SIG-M5 treated with dmso at 0.1 percent for 504 hours (cell line): ENCODE data around the gene LRP4.

ENCODE experiments used
- DNase-seq: peaks from one replicate; lab custom pipeline; 2025; ENCODE audit not compliant: unreplicated experiment; lab: John Stamatoyannopoulos, UW

LRP4 gene

GRCh38 chr11:46918788-46919513, 601 bp upstream of the LRP4 start:
- no peak for DNase-seq

GRCh38 chr11:46917762-46918082, 628 bp downstream of the LRP4 start:
- DNase-seq, result no peak

- DNase-seq, result no peak
Measured at GRCh38 chr11:46917109-46917761, 1.1 kb downstream of the LRP4 start.

GRCh38 chr11:46916286-46917108, 1.9 kb downstream of the LRP4 start:
- DNase-seq, result no peak

DNA sequence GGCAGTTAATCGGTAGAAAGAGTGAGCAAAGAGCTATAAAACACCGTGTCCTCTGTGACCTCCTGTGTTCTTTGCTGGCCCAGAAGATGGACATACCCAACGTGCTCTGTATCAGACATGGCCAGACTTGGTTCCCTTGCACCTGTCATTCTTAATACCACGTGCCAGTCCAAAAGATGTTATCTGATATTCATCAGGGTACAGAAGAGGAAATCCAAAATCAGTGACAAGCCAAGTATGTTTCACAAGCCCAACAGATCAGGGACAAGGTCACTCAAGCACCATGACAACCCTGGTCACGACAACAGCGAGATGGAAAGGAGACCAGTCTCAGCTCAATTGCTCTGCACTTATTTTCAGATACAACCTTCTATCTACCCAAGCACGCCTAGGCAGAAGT, 3.4 kb downstream of the LRP4 start:
- no peak for DNase-seq

GRCh38 chr11:46914363-46914762, 4.0 kb downstream of the LRP4 start:
- no peak for DNase-seq

GRCh38 chr11:46913484-46913883, 4.9 kb downstream of the LRP4 start:
- no peak for DNase-seq

DNA sequence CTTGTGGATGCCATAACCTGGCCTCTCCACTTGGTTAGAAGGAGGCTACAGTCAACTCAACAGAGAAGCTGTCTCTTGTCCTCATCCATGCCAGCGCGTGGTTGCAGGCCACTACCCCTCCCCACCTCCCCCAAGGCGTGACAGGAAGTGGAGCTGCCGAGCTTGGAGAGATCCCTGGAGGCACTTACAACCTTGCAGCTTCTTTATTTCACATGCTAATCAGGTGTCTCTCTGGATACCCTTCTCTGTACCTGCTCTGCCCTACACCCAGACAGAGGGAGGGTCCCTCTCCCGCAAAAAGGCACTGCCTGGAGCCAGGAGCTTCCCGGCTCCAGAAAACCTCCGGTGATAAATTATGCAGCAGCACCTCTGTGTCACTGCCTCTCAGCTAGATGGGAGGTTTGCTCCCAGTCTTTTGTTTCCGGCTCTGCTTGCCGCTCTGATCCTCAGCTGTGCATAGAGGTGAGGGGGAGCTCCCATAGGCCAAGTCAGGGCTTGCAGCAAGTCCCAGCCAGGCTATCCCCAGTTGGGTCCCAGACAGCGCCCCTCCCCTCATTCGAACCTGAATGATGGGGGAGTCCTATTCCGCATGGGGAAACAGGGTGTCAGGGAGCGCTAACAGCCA, 5.7 kb downstream of the LRP4 start:
- no peak for DNase-seq

DNA sequence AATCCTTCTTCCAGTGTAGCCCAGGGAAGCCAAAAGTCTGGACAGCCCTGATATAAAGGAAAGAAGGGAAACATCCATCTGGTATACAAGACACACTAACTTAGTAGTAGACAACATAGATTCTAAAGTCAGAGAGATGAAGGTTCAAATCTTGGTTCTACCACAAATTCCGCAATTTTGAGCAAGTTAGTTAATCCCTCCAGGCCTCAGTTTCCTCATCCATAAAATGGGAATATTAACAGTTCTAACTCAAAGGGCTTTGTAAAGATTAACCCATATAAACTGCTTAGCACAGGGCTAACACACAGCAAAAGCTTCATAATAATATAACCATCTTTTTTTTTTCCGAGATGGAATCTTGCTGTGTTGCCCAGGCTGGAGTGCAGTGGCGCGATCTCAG, 10.7 kb downstream of the LRP4 start:
- DNase-seq, result no peak

- DNase-seq, result no peak
Measured at GRCh38 chr11:46906609-46907041, 11.7 kb downstream of the LRP4 start.

- DNase-seq, result no peak
Measured at GRCh38 chr11:46905806-46906205, 12.5 kb downstream of the LRP4 start.

DNA sequence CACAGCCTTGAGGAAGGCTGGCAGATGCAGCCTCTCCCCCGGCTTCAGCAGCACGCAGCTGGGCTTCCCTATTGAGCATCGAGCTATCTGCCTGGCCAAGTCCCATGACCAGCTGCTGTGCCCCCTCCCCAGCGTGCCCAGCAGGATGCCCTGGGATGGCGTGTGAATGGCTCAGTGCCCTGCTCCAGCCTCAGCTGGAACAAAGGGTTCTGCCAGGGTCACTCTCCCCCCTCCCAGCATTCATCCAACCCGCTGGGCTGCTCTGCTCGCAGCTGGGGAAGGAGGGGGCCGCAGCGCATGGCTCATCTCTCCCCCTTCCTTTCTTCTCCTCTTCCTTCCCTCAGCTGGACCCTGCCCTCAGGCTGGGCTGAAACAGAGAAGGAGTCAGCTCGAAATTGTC, 14.5 kb downstream of the LRP4 start:
- DNase-seq, result no peak

GRCh38 chr11:46902694-46903093, 15.7 kb downstream of the LRP4 start:
- no peak for DNase-seq

DNA sequence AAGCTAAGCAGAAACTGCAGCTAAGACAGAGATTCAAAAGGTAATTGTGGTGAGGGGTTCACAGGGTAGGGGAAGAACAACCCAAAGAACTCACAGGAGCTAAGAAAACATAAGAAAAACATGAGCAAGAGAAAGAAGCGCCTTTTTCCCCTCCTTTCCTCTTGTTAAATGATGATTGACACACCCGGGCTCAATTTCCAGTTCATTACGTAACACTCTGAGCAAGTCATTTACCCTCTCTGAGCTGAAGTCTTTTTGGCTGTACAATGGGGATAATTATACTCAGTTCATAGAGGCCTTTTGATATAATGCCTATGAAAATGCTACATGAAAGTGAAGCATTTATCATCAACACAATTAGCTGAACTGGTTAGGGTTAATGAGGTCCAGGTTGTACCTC, 17.2 kb downstream of the LRP4 start:
- peak; percentile 70 for DNase-seq

GRCh38 chr11:46900091-46900746, 18.1 kb downstream of the LRP4 start:
- no peak for DNase-seq

- DNase-seq, result no peak
Measured at GRCh38 chr11:46899501-46900025, 18.8 kb downstream of the LRP4 start.

- peak; percentile 38 for DNase-seq
Measured at GRCh38 chr11:46898396-46899095, 19.8 kb downstream of the LRP4 start.

GRCh38 chr11:46896719-46897406, 21.5 kb downstream of the LRP4 start:
- peak; percentile 70 for DNase-seq

- DNase-seq, result no peak
Measured at GRCh38 chr11:46895821-46896220, 22.5 kb downstream of the LRP4 start.

GRCh38 chr11:46894961-46895360, 23.4 kb downstream of the LRP4 start:
- DNase-seq, result no peak
